H1 (cell line): ENCODE data around the gene PCDH9. TPM values are rescaled to one million over a fixed set of nuclear protein-coding genes. Genes with fewer than 3 reads are reported as not detected.

Experiments
- CTCF ChIA-PET: fragments of 300-600 bp; sonication (Branson Sonifier 250); formaldehyde crosslinking; loops from one replicate; lab custom pipeline; 2021; ENCODE audit not compliant: partially characterized antibody; lab: Charles Lee
- POLR2A ChIA-PET: fragments of 300-600 bp; sonication (Branson Sonifier 250); formaldehyde crosslinking; loops from one replicate; lab custom pipeline; 2021; ENCODE audit warnings: inconsistent platforms; ENCODE audit not compliant: partially characterized antibody; lab: Charles Lee
- DNase-seq, 2 experiments: peaks; one replicate each; pipeline versions ENCODE4 v3.0.0 to v3.0.0-alpha.2; 2010 to 2022; ENCODE audit warnings: low spot score in 2 of 2, low read depth in 1 of 2, mixed read lengths in 1 of 2
- FAIRE-seq: peaks from 2 replicates; lab custom pipeline; 2011; peaks lifted over from hg19 to GRCh38; lab: Jason Lieb, UNC
- H2AFZ ChIP-seq: 2 replicates; pipeline ENCODE4 v1.8.1; 2012; ENCODE audit warnings: low read length, inconsistent platforms
- H2AK5ac ChIP-seq: 2 replicates; pipeline ENCODE4 v1.6.1; 2013; ENCODE audit warnings: low read depth, low read length
- H2BK120ac ChIP-seq: replicated peaks from 2 replicates; pipeline ENCODE3; 2013; ENCODE audit warnings: low read depth, low read length, inconsistent platforms
- H2BK12ac ChIP-seq: 2 replicates; pipeline ENCODE4 v1.6.1; 2013; ENCODE audit warnings: low read depth, low read length
- H2BK15ac ChIP-seq: 2 replicates; pipeline ENCODE4 v1.6.1; 2013; ENCODE audit warnings: low read length
- H2BK20ac ChIP-seq: 2 replicates; pipeline ENCODE4 v1.6.1; 2013; ENCODE audit warnings: low read length
- H2BK5ac ChIP-seq: 2 replicates; pipeline ENCODE4 v1.6.1; 2013; ENCODE audit warnings: low read depth, low read length
- H3K14ac ChIP-seq: 2 replicates; pipeline ENCODE4 v1.6.1; 2013; ENCODE audit warnings: inconsistent platforms; ENCODE audit not compliant: insufficient read length
- H3K18ac ChIP-seq: 2 replicates; pipeline ENCODE4 v1.6.1; 2013; ENCODE audit warnings: low read length; ENCODE audit errors: extremely low read depth
- H3K23ac ChIP-seq: 2 replicates; pipeline ENCODE4 v1.6.1; 2013; ENCODE audit warnings: inconsistent platforms; ENCODE audit not compliant: insufficient read length
- H3K23me2 ChIP-seq: 2 replicates; pipeline ENCODE4 v1.6.1; 2013; ENCODE audit warnings: low read depth, low read length
- H3K27ac ChIP-seq: 2 replicates; pipeline ENCODE4 v1.6.1; 2011; ENCODE audit warnings: low read depth, low read length, inconsistent platforms
- H3K27me3 ChIP-seq, 4 experiments: replicated peaks in 1 of 4; 1 replicate in 1 of 4; 2 replicates in 3 of 4; pipeline versions ENCODE4 v1.6.1 to v1.8.1; 2011 to 2013; ENCODE audit warnings: low read length in 3 of 4, mild to moderate bottlenecking in 3 of 4, inconsistent platforms in 2 of 4, mixed read lengths in 2 of 4, moderate library complexity in 1 of 4; ENCODE audit not compliant: control insufficient read depth in 3 of 4, insufficient read depth in 3 of 4; ENCODE audit errors: extremely low read depth in 1 of 4
- H3K36me3 ChIP-seq, 4 experiments: 2 replicates each; pipeline versions ENCODE4 v1.6.1 to v1.8.1; 2011 to 2013; ENCODE audit warnings: mild to moderate bottlenecking in 4 of 4, low read length in 3 of 4, moderate library complexity in 2 of 4, control low read depth in 1 of 4, inconsistent platforms in 1 of 4; ENCODE audit not compliant: insufficient read depth in 4 of 4, control insufficient read depth in 2 of 4
- H3K4ac ChIP-seq: replicated peaks from 2 replicates; pipeline ENCODE3; 2013; ENCODE audit warnings: low read length, low read depth, mixed read lengths, inconsistent platforms; ENCODE audit not compliant: insufficient read length
- H3K4me1 ChIP-seq, 4 experiments: replicated peaks in 1 of 4; 1 replicate in 1 of 4; 2 replicates in 3 of 4; pipeline versions ENCODE4 v1.6.1 to v1.8.1; 2011 to 2013; ENCODE audit warnings: low read length in 3 of 4, inconsistent platforms in 2 of 4, mixed read lengths in 1 of 4; ENCODE audit not compliant: insufficient read depth in 4 of 4, control insufficient read depth in 3 of 4
- H3K4me2 ChIP-seq, 2 experiments: 2 replicates each; pipeline versions ENCODE4 v1.6.1 to v1.8.1; 2011 to 2013; ENCODE audit warnings: low read depth in 2 of 2, low read length in 2 of 2, control low read depth in 1 of 2, inconsistent platforms in 1 of 2, mild to moderate bottlenecking in 1 of 2; ENCODE audit not compliant: insufficient read depth in 1 of 2
- H3K4me3 ChIP-seq, 4 experiments: fragments of 200-600, 300-600 bp in 1 of 4; sonication (generic), shearing (Covaris generic), sonication (Bioruptor Twin) in 1 of 4; 2 replicates each; pipeline versions ENCODE4 v1.5.1 to v1.8.1; 2011 to 2016; ENCODE audit warnings: low read length in 4 of 4, low read depth in 3 of 4, control low read depth in 2 of 4, inconsistent platforms in 2 of 4, mild to moderate bottlenecking in 2 of 4, mixed read lengths in 1 of 4, moderate library complexity in 1 of 4; ENCODE audit not compliant: insufficient read depth in 2 of 4; ENCODE audit errors: extremely low read depth in 1 of 4
- H3K56ac ChIP-seq: replicated peaks from 2 replicates; pipeline ENCODE3; 2013; ENCODE audit warnings: low read depth, mild to moderate bottlenecking, mixed read lengths, low read length, inconsistent platforms; ENCODE audit not compliant: insufficient read length
- H3K79me1 ChIP-seq: 2 replicates; pipeline ENCODE4 v1.6.1; 2013; ENCODE audit warnings: low read depth, low read length, control low read depth
- H3K79me2 ChIP-seq, 2 experiments: 2 replicates each; pipeline versions ENCODE4 v1.6.1 to v1.8.1; 2012 to 2013; ENCODE audit warnings: low read length in 2 of 2, mild to moderate bottlenecking in 2 of 2, inconsistent platforms in 1 of 2; ENCODE audit not compliant: insufficient read depth in 2 of 2, control insufficient read depth in 1 of 2
- H3K9ac ChIP-seq, 4 experiments: replicated peaks in 1 of 4; 1 replicate in 1 of 4; 2 replicates in 3 of 4; pipeline versions ENCODE4 v1.6.1 to v1.8.1; 2011 to 2013; ENCODE audit warnings: low read depth in 3 of 4, low read length in 3 of 4, control low read depth in 2 of 4, mild to moderate bottlenecking in 2 of 4, moderate library complexity in 2 of 4, inconsistent platforms in 1 of 4; ENCODE audit errors: extremely low read depth in 1 of 4
- H3K9me3 ChIP-seq, 2 experiments: 2 replicates each; pipeline versions ENCODE4 v1.6.1 to v1.8.1; 2012 to 2013; ENCODE audit warnings: mild to moderate bottlenecking in 2 of 2, moderate library complexity in 2 of 2, control low read depth in 1 of 2, inconsistent platforms in 1 of 2, low read depth in 1 of 2, low read length in 1 of 2, mixed read lengths in 1 of 2; ENCODE audit not compliant: insufficient read depth in 2 of 2
- H4K20me1 ChIP-seq, 2 experiments: replicated peaks in 1 of 2; 2 replicates each; pipeline versions ENCODE3 to v1.8.1; 2011 to 2013; ENCODE audit warnings: inconsistent platforms in 2 of 2, low read length in 2 of 2, mild to moderate bottlenecking in 1 of 2; ENCODE audit not compliant: insufficient read depth in 2 of 2, control insufficient read depth in 1 of 2
- H4K5ac ChIP-seq: 2 replicates; pipeline ENCODE4 v1.6.1; 2013; ENCODE audit warnings: low read length, low read depth, mixed read lengths, inconsistent platforms; ENCODE audit not compliant: insufficient read length
- H4K8ac ChIP-seq: 2 replicates; pipeline ENCODE4 v1.8.0; 2013; ENCODE audit warnings: mild to moderate bottlenecking, moderate library complexity, low read length, inconsistent platforms; ENCODE audit not compliant: insufficient read depth; ENCODE audit errors: extremely low read depth
- H4K91ac ChIP-seq: replicated peaks from 2 replicates; pipeline ENCODE3; 2013; ENCODE audit warnings: low read length, mixed read lengths, inconsistent platforms; ENCODE audit not compliant: insufficient read length
- BCL11A ChIP-seq, 2 experiments: IDR thresholded peaks; one replicate each; pipeline ENCODE4 v1.6.1; 2011; ENCODE audit warnings: low read depth in 2 of 2, low read length in 2 of 2, mild to moderate bottlenecking in 2 of 2
- BRCA1 ChIP-seq: IDR thresholded peaks from 2 replicates; pipeline ENCODE4 v1.6.1; 2012; ENCODE audit warnings: low read depth, low read length, improper control_type of control experiment
- CBX5 ChIP-seq: fragments of 300-800, 300-1000 bp; sonication (generic); IDR thresholded peaks from 2 replicates; pipeline ENCODE4 v1.7.1; 2016; ENCODE audit warnings: antibody characterized with exemption, low read length, low read depth
- CEBPB ChIP-seq: IDR thresholded peaks from 2 replicates; pipeline ENCODE4 v1.6.1; 2012; ENCODE audit warnings: low read depth, low read length
- CREB1 ChIP-seq: IDR thresholded peaks from 2 replicates; pipeline ENCODE4 v1.6.1; 2012; ENCODE audit warnings: inconsistent platforms
- HDAC2 ChIP-seq, 2 experiments: fragments of 300-600 bp in 1 of 2; sonication (generic) in 1 of 2; IDR thresholded peaks; 2 replicates each; pipeline ENCODE4 v1.6.1; 2011 to 2012; ENCODE audit warnings: low read depth in 2 of 2, low read length in 2 of 2, mild to moderate bottlenecking in 2 of 2, moderate library complexity in 2 of 2, borderline replicate concordance in 1 of 2, inconsistent platforms in 1 of 2
- HDAC6 ChIP-seq: IDR thresholded peaks from one replicate; pipeline ENCODE4 v1.7.1; 2012; ENCODE audit warnings: low read depth, mild to moderate bottlenecking, inconsistent platforms, low read length, moderate library complexity
- POLR2AphosphoS5 ChIP-seq: IDR thresholded peaks from 2 replicates; pipeline ENCODE4 v1.6.1; 2011; ENCODE audit warnings: low read depth, low read length
- RAD21 ChIP-seq, 2 experiments: IDR thresholded peaks in 1 of 2; conservative IDR thresholded peaks in 1 of 2; 2 replicates each; pipeline ENCODE4 v1.6.1; 2011; ENCODE audit warnings: low read depth in 2 of 2, low read length in 2 of 2, improper control_type of control experiment in 1 of 2, inconsistent platforms in 1 of 2, mild to moderate bottlenecking in 1 of 2, moderate library complexity in 1 of 2
- RBBP5 ChIP-seq: IDR thresholded peaks from 2 replicates; pipeline ENCODE4 v1.7.1; 2012; ENCODE audit warnings: low read depth, mild to moderate bottlenecking, inconsistent platforms, low read length, moderate library complexity, borderline replicate concordance
- SIN3A ChIP-seq, 2 experiments: IDR thresholded peaks in 1 of 2; conservative IDR thresholded peaks in 1 of 2; 2 replicates each; pipeline ENCODE4 v1.6.1; 2011 to 2012; ENCODE audit warnings: low read length in 2 of 2, improper control_type of control experiment in 1 of 2, low read depth in 1 of 2, mild to moderate bottlenecking in 1 of 2
- SIX5 ChIP-seq: IDR thresholded peaks from 2 replicates; pipeline ENCODE4 v1.6.1; 2011; ENCODE audit warnings: mild to moderate bottlenecking, low read depth, low read length
- SUZ12 ChIP-seq: fragments of 200-600 bp; sonication (generic); IDR thresholded peaks from 2 replicates; pipeline ENCODE4 v1.6.1; 2012; ENCODE audit warnings: mild to moderate bottlenecking, inconsistent platforms, low read length, moderate library complexity, mixed read lengths
- WGBS, 2 experiments: shearing (Covaris generic) in 1 of 2; methylation state at CpG; one replicate each; pipeline versions ENCODE4 v1.1.6 to v1.1.7; 2013 to 2015; ENCODE audit warnings: low lambda C conversion rate in 2 of 2, mixed read lengths in 2 of 2, inconsistent platforms in 1 of 2, low coverage in 1 of 2, missing lambda C conversion rate in 1 of 2; ENCODE audit not compliant: insufficient replicate concordance in 2 of 2, insufficient coverage in 1 of 2, insufficient read length in 1 of 2; ENCODE audit errors: extremely low coverage in 1 of 2, missing lambda C conversion rate in 1 of 2; 5-methylcytosine and 5-hydroxymethylcytosine counted together
- polyA plus RNA-seq, 7 experiments: library from polyadenylated mRNA; depleted of rRNA in 3 of 7; stranded (reverse) in 5 of 7; unstranded in 2 of 7; fragments of >200 nt in 5 of 7; fragments of 200-250 nt in 2 of 7; gene quantifications; 1 replicate in 5 of 7; 2 replicates in 1 of 7; 4 replicates in 1 of 7; pipeline versions ENCODE4 v1.2.1 to v1.2.3, GENCODE V29; 2011 to 2013; ENCODE audit warnings: missing spikeins in 2 of 7, mixed read lengths in 2 of 7
- total RNA-seq: library from RNA; stranded (reverse); fragmentation: NEBNext Ultra II Directional; extraction: Animal tissue kit (Norgen Biotek cat#: 25700); gene quantifications from 2 replicates; pipeline ENCODE4 v1.2.1, GENCODE V29; 2021

PCDH9 gene
- total and polyA plus RNA-seq, 2 of the 8 experiments (the other 6 are each of a cell fraction or from before 2014, with no cell fraction given), result 0.12 to 0.60 TPM

- 35% methylated on average over 1 of the region's 1 CpG; no CpG with 5 or more reads in 1 of the 2 experiments for WGBS, 2 experiments
- Histone ChIP-seq H2BK12ac (no peak overlapping the region), H3K23ac (no peak overlapping the region)
- TF ChIP-seq POLR2AphosphoS5 (no peak), HDAC6 (no peak), CEBPB (no peak), HDAC2 (IDR thresholded peaks at IDR 0.05; ENCODE audit: borderline replicate concordance in 1 of 2, low read depth in 2 of 2, low read length in 2 of 2) (no peak), SUZ12 (no peak), BRCA1 (no peak), CREB1 (no peak), RAD21 (IDR thresholded peaks at IDR 0.05 in 1 of 2, conservative IDR thresholded peaks at IDR 0.05 in 1 of 2; ENCODE audit: low read depth in 2 of 2, low read length in 2 of 2) (no peak), BCL11A (IDR thresholded peaks at IDR 0.05; ENCODE audit: low read depth in 2 of 2, low read length in 2 of 2) (no peak), SIN3A (conservative IDR thresholded peaks at IDR 0.05 in 1 of 2, IDR thresholded peaks at IDR 0.05 in 1 of 2; ENCODE audit: low read depth in 1 of 2, low read length in 2 of 2) (no peak), CBX5 (no peak), RBBP5 (no peak), SIX5 (no peak)
Observed at GRCh38 chr13:66530686-66531085, 699.5 kb downstream of the PCDH9 start.

More at GRCh38 chr13:66530686-66531085, 699.5 kb downstream of the PCDH9 start:
- no peaks in the 10 kb centered on the region for H3K36me3 ChIP-seq
- no peak overlapping the region for H2AFZ ChIP-seq
- H3K9me3 ChIP-seq, result no peaks in the 10 kb centered on the region
- no peaks in the 10 kb centered on the region for H4K20me1 ChIP-seq
- H3K79me2 ChIP-seq, result no peaks in the 10 kb centered on the region
- peaks cover 0 to 15% (median 8%) of the 10 kb centered on the region in 4 experiments; a peak in 3 of 7 replicates for H3K4me1 ChIP-seq
- H3K27ac ChIP-seq, result no peak overlapping the region
- no peak overlapping the region for H3K56ac ChIP-seq
- H2BK15ac ChIP-seq, result no peak overlapping the region
- H2BK20ac ChIP-seq, result no peak overlapping the region
- H4K8ac ChIP-seq, result no peak overlapping the region
- no peak overlapping the region for H3K9ac ChIP-seq
- no peak for DNase-seq
- no peak overlapping the region for H4K5ac ChIP-seq
- H3K18ac ChIP-seq, result no peak overlapping the region
- no peak overlapping the region for H4K91ac ChIP-seq
- H2AK5ac ChIP-seq, result no peak overlapping the region
- H2BK5ac ChIP-seq, result no peak overlapping the region
- no peak overlapping the region for H3K4ac ChIP-seq
- no peaks in the 10 kb centered on the region for H3K27me3 ChIP-seq
- CTCF ChIA-PET, result no interaction called here
- H3K4me2 ChIP-seq, result peak overlapping the region in 1 of 2 experiments; percentile 52; a peak in 1 of 4 replicates
- FAIRE-seq, result no peak
- H2BK120ac ChIP-seq, result no peak overlapping the region
- peak overlapping the region in 1 of 4 experiments; percentile 22; a peak in 1 of 8 replicates for H3K4me3 ChIP-seq
- H3K14ac ChIP-seq, result no peak overlapping the region
- no peaks in the 10 kb centered on the region for H3K23me2 ChIP-seq
- no peaks in the 10 kb centered on the region for H3K79me1 ChIP-seq
- POLR2A ChIA-PET, result no interaction called here
